GM19324 (cell line): Measurements from ENCODE around the gene KRTAP21-3.

Experiments used
- ATAC-seq: cut with Tn5 transposase; IDR thresholded peaks from one replicate; pipeline ENCODE4 v1.9.1; 2021; ENCODE audit warnings: mild to moderate bottlenecking, moderate library complexity; ENCODE audit not compliant: unreplicated experiment, low FRiP score

Gene KRTAP21-3

GRCh38 chr21:30668776-30669175 is 49.8 kb downstream of the KRTAP21-3 start:
- no peak for ATAC-seq
